Breast epithelium (tissue), 3 donors: ENCODE data around the gene SYT1.

ENCODE experiments used
- CTCF ChIP-seq, 3 donors: fragments of 450-650 bp; IDR thresholded peaks; one replicate each; pipeline ENCODE4 v1.5.1; 2016 to 2017; ENCODE audit warnings: antibody characterized with exemption in 3 of 3, mild to moderate bottlenecking in 3 of 3, moderate library complexity in 3 of 3
- POLR2A ChIP-seq: fragments of 450-650 bp; IDR thresholded peaks from one replicate; pipeline ENCODE4 v1.6.1; 2016; ENCODE audit warnings: antibody characterized with exemption, mild to moderate bottlenecking, moderate library complexity

- TF ChIP-seq CTCF (IDR thresholded peaks at IDR 0.05), result no peak
- TF ChIP-seq POLR2A, result no peak
These were observed 304.1 kb downstream of the SYT1 start for GRCh38 chr12:79168687-79169086.
